Epithelial cell of prostate (primary cell): ENCODE results near the gene SLC9A5.
A peak's percentile ranks its signal among the peaks of the same experiment; 100 is the strongest.

Source experiments
- DNase-seq: peaks from one replicate; pipeline ENCODE4 v3.0.0-alpha.2; 2011; ENCODE audit warnings: low read depth, low spot score
- H3K27ac ChIP-seq: fragments of 450-650 bp; 2 replicates; pipeline ENCODE4 v1.5.1; 2017; ENCODE audit warnings: mild to moderate bottlenecking

Gene SLC9A5

DNA sequence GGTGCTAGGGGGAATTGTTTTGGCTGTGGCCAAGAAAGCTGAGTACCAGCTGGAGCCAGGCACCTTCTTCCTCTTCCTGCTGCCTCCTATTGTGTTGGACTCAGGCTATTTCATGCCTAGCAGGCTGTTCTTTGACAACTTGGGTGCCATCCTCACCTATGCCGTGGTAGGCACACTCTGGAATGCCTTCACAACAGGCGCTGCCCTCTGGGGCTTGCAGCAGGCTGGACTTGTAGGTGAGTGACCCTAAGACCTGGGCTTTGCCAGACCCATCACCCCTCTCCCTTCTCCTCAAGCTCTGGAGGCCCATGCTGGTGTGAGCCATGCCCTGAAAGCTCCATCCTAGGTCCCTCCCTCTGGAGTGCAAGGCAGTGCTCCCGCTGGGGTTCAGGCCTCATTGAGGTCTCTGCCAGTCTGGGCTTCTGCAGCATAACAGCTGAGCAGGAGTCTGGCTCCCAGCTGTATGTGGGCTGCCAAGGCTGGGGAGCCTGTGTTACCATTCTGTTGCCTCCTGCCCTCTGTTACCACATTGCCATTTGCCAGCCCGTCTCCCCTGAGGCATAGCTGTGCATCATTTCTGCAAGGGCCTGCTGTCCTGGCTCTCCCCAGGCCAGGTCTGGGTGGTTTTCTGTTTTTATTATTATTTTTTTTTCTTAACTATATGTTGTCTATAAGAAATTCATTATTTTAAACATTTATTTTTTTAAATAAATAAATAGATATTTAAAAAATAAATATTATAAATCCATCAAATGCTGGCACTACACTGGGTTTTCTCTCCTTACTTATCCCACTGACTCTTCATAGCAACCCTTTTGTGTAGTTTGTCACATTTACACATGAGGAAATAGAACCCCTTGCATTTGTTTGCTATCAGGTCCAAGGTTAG, 4.1 kb downstream of the SLC9A5 start:
- DNase-seq: no peak
- H3K27ac ChIP-seq: no peak overlapping the region

GRCh38 chr16:67254801-67255552, 6.2 kb downstream of the SLC9A5 start:
- DNase-seq: no peak
- H3K27ac ChIP-seq: no peak overlapping the region

DNA sequence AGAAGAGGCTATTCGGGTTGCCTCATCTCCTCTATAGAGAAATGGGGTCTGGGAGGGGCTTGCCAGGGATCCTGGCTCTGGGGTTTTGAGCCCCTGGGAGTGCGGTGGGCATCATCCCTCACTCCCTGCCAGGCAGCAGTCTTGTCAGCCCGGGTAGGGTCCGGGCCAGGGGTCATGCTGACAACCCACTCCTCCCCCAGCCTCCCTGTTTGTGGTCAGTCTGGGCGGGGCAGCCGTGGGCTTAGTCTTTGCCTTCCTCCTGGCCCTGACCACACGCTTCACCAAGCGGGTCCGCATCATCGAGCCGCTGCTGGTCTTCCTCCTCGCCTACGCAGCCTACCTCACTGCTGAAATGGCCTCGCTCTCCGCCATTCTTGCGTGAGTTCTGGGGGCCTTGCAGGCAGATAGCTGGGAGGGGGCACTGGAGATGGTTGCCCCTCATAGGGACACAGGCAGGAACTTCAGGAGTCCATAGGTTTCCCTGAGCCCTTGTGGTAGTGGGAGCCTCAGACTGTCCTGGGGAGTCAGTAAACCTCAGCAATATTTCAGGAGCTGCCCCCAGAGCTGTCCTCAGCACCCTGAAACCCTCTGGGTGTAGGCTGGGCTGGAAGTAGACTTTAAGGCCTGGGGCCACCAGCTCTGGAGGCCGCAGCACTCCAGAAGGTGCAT, 6.9 kb downstream of the SLC9A5 start:
- no peak for DNase-seq

DNA sequence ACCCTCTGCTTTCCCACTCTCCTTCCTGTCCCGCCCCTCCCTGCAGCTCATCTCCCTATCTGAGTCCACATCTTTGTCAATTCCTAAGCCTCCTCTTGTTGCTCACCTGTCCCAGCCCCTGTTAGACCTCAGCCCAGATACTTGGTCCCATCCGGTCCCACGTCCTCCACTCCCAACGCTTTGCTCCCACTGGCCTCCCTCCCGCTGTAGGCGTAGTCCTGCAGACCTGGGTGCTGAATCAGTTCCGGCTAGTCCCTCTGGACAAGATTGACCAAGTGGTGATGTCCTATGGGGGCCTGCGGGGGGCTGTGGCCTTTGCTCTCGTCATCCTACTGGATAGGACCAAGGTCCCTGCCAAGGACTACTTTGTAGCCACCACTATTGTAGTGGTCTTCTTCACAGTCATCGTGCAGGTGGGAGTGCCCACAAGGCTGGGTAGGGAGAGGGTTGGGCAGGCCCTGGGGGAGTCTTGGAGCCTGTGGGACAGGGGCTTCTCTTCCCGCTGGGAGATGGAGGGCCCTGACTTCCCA, 8.0 kb downstream of the SLC9A5 start:
- no peak for DNase-seq
- H3K27ac ChIP-seq: no peak overlapping the region

More for the DNA sequence above, 6.9 kb downstream of the SLC9A5 start:
- H3K27ac ChIP-seq: no peak overlapping the region

GRCh38 chr16:67257486-67258160, 8.8 kb downstream of the SLC9A5 start:
- H3K27ac ChIP-seq: no peak overlapping the region
- no peak for DNase-seq

GRCh38 chr16:67258161-67258835, 9.5 kb downstream of the SLC9A5 start:
- H3K27ac ChIP-seq: no peak overlapping the region
- no peak for DNase-seq

- DNase-seq: no peak
- H3K27ac ChIP-seq: no peak overlapping the region
Measured at GRCh38 chr16:67259705-67260104, 10.9 kb downstream of the SLC9A5 start.

- no peak for DNase-seq
Measured at GRCh38 chr16:67260426-67261063, 11.8 kb downstream of the SLC9A5 start.

GRCh38 chr16:67263201-67263600, 14.4 kb downstream of the SLC9A5 start:
- no peak for DNase-seq

More at GRCh38 chr16:67260426-67261063, 11.8 kb downstream of the SLC9A5 start:
- no peak overlapping the region for H3K27ac ChIP-seq

DNA sequence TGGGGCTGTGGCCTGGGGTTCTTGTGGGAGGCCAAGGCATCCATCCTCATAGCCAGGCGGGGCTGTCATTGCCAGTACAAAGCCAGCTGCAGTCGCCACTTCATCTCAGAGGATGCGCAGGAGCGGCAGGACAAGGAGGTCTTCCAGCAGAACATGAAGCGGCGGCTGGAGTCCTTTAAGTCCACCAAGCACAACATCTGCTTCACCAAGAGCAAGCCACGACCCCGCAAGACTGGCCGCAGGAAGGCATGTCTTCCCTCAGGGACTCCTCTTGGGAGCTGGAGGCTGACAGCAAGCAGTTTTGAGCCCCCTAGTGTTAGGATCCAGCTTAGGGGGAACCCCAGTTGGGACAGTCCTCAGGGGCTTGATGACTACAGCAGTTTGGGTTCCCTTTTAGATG, 15.5 kb downstream of the SLC9A5 start:
- DNase-seq: no peak
- no peak overlapping the region for H3K27ac ChIP-seq

More at GRCh38 chr16:67263201-67263600, 14.4 kb downstream of the SLC9A5 start:
- H3K27ac ChIP-seq: no peak overlapping the region

DNA sequence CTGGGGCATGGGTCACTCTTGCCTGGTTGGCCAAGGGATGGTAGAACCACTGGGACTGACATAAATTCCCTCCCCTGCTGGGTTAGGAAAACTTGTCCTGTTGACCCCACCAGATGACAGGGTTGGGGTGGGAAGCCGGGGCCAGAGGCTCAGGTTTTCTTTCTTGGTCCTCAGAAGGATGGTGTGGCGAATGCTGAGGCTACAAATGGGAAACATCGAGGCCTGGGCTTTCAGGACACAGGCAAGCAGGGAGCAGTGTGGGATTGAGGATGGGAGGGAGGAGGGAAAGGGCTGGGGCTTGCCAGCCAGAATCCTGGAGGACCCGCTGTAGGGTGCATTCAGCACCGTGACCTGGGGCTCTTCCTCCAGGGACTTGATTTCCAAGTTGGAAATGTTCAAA, 16.1 kb downstream of the SLC9A5 start:
- H3K27ac ChIP-seq: no peak overlapping the region
- no peak for DNase-seq

DNA sequence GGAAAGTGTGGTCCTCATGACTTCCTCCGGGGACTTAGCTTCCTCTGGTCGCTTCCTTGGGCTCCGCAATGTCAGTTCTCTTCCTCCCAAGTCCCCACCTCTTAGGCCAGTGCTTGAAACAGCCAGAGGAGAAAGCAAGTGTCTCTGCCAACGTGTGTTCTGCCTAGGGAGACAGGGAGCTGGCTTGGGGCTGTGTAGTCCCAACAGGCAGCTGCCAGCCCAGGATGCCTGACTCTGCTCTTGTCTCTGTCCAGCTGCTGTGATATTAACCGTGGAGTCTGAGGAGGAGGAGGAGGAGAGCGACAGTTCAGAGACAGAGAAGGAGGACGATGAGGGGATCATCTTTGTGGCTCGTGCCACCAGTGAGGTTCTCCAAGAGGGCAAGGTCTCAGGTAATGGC, 17.1 kb downstream of the SLC9A5 start:
- no peak overlapping the region for H3K27ac ChIP-seq
- no peak for DNase-seq

DNA sequence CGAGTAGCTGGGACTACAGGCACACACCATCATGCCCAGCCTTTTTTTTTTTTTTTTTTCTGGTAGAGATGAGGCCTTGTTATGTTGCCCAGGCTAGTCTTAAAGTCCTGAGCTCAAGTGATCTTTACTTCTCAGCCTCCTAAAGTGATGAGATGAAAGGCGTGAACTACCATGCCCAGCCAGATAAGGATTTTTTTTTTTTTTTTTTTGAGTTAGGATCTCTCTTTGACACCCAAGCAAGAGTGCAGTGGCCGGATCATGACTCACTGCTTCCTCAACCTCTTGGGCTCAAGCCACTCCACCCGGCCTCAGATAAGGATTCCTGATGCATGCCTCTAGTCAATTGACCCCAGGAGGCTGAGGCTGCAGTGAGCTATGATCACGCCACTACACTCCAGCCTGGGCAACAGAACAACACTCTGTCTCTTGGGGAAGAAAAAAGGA, 19.4 kb downstream of the SLC9A5 start:
- no peak for DNase-seq
- H3K27ac ChIP-seq: no peak overlapping the region

GRCh38 chr16:67269766-67270165, 21.0 kb downstream of the SLC9A5 start:
- DNase-seq: no peak
- no peak overlapping the region for H3K27ac ChIP-seq

GRCh38 chr16:67270931-67271338, 22.2 kb downstream of the SLC9A5 start:
- no peak overlapping the region for H3K27ac ChIP-seq
- no peak for DNase-seq

- H3K27ac ChIP-seq: no peak overlapping the region
- DNase-seq: no peak
Measured at GRCh38 chr16:67271446-67271845, 22.7 kb downstream of the SLC9A5 start.

- DNase-seq: no peak
- no peak overlapping the region for H3K27ac ChIP-seq
Measured at GRCh38 chr16:67275321-67275720, 26.5 kb downstream of the SLC9A5 start.

DNA sequence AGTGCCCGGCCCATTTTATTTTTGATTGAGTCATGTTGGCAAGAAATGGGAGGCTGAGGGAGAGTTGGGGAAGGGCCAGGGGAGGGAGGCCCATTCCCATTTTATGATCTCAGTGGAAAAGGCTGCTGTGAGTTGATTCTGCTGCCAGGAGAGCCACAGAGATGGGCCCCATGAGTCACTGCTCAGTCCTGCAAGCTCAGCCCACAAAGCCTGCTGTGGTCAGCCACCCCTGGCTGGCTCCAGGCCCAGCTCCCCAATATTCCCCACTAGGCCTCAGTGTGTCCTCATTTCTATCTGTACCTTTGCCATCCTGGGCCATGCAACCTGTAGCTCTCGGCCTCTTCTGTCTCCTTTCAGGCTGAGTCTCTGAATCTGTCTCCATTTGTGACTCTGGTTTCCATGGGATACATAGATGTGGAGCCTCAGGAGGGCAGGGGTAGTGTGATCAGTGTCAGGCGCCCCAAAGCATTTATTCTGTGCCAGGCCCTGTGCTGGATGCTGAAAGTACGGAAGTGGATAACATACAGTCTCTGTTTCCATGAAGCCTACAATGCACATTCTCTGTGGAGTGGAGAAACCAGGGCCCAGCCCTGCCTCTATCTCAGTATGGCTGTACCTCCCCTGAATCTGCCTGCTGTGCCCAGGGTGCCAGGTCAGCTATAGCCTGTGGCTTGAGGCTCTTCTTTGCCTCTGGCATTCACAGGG, 28.7 kb downstream of the SLC9A5 start:
- H3K27ac ChIP-seq: peak overlapping the region; percentile 87
- DNase-seq: peak; percentile 88
